ENCODE measurements around the gene C7orf33.

DNA sequence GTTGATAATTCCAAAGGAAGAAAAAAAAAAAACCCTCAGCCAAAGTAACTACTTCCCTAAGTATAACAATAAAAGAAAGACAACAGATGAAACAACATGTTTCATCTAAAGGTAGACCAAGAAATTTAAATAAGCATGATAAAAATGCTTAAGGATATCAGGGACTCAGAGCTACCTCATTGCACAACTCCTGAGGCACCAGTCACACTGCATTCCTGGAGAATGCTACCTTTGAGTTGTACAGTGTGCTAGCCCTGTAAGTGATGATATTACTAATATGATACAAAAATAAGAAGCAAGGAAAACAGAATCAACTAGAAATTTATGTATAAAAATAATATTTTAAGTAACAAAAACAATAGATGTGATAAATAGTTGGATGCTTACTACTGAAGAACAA is 29.5 kb upstream of the C7orf33 start:
- TF ChIP-seq SP1 (IDR thresholded peaks at IDR 0.05), result no peak
- TF ChIP-seq, protein P1, sequence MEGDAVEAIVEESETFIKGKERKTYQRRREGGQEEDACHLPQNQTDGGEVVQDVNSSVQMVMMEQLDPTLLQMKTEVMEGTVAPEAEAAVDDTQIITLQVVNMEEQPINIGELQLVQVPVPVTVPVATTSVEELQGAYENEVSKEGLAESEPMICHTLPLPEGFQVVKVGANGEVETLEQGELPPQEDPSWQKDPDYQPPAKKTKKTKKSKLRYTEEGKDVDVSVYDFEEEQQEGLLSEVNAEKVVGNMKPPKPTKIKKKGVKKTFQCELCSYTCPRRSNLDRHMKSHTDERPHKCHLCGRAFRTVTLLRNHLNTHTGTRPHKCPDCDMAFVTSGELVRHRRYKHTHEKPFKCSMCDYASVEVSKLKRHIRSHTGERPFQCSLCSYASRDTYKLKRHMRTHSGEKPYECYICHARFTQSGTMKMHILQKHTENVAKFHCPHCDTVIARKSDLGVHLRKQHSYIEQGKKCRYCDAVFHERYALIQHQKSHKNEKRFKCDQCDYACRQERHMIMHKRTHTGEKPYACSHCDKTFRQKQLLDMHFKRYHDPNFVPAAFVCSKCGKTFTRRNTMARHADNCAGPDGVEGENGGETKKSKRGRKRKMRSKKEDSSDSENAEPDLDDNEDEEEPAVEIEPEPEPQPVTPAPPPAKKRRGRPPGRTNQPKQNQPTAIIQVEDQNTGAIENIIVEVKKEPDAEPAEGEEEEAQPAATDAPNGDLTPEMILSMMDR (IDR thresholded peaks at IDR 0.05; ENCODE audit: low read depth, low read length, missing input control), result no peak
- no peak for TF ChIP-seq RAD21 (IDR thresholded peaks at IDR 0.05)
- TF ChIP-seq JUND (IDR thresholded peaks at IDR 0.05), result no peak
- TF ChIP-seq HNF4A (conservative IDR thresholded peaks at IDR 0.05), result no peak
- TF ChIP-seq TAF1 (conservative IDR thresholded peaks at IDR 0.05), result no peak
- TF ChIP-seq RXRA (IDR thresholded peaks at IDR 0.05), result no peak
- TF ChIP-seq EGR1 (IDR thresholded peaks at IDR 0.05; ENCODE audit: low read depth in 2 of 2), result no peak
- TF ChIP-seq, protein P2, sequence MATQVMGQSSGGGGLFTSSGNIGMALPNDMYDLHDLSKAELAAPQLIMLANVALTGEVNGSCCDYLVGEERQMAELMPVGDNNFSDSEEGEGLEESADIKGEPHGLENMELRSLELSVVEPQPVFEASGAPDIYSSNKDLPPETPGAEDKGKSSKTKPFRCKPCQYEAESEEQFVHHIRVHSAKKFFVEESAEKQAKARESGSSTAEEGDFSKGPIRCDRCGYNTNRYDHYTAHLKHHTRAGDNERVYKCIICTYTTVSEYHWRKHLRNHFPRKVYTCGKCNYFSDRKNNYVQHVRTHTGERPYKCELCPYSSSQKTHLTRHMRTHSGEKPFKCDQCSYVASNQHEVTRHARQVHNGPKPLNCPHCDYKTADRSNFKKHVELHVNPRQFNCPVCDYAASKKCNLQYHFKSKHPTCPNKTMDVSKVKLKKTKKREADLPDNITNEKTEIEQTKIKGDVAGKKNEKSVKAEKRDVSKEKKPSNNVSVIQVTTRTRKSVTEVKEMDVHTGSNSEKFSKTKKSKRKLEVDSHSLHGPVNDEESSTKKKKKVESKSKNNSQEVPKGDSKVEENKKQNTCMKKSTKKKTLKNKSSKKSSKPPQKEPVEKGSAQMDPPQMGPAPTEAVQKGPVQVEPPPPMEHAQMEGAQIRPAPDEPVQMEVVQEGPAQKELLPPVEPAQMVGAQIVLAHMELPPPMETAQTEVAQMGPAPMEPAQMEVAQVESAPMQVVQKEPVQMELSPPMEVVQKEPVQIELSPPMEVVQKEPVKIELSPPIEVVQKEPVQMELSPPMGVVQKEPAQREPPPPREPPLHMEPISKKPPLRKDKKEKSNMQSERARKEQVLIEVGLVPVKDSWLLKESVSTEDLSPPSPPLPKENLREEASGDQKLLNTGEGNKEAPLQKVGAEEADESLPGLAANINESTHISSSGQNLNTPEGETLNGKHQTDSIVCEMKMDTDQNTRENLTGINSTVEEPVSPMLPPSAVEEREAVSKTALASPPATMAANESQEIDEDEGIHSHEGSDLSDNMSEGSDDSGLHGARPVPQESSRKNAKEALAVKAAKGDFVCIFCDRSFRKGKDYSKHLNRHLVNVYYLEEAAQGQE (IDR thresholded peaks at IDR 0.05), result no peak

Measured in liver (tissue), 3 donors.